ENCODE measurements around the gene ZFYVE21. TPM values are rescaled to one million over a fixed set of nuclear protein-coding genes. Genes with fewer than 3 reads are reported as not detected.

ZFYVE21 gene
- total RNA-seq, 1 experiment from 2014 or later: 36.2 TPM

DNA sequence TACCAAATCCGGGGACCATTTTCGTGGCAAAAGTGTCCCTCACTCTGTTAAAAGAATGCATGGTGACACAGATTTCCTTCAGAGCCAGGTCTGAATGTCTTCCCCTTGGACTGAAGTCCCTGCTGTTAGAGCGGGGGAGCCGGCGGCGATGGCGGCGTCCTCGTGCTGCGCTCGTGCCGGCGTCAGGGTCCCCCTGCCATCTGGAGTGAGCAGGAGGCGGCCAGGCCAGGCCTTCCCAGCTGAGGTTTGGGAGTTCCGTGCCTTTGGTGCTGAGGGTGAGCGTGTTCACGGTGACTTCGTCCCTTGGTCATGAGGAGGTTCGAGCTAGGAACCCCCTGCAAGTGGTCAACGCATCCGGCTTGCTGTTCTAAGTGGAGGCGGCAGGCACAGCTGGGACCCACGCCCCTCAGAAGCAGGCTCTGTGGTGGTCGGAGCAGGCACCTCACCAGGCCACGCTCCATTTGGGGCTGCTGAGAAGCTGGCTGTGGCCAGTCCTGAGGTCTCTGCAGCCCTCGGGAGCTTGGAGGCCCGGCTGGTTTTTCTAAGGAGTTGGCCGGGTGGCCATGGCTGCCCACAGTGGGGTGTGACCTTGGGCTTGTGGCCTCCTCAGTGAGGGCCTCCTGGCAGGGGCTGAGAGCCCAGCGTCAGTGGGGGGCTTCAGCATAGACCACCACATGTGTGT lies 9.5 kb downstream of the ZFYVE21 start:
- DNase-seq (ENCODE audit: low read depth): no peak

DNA sequence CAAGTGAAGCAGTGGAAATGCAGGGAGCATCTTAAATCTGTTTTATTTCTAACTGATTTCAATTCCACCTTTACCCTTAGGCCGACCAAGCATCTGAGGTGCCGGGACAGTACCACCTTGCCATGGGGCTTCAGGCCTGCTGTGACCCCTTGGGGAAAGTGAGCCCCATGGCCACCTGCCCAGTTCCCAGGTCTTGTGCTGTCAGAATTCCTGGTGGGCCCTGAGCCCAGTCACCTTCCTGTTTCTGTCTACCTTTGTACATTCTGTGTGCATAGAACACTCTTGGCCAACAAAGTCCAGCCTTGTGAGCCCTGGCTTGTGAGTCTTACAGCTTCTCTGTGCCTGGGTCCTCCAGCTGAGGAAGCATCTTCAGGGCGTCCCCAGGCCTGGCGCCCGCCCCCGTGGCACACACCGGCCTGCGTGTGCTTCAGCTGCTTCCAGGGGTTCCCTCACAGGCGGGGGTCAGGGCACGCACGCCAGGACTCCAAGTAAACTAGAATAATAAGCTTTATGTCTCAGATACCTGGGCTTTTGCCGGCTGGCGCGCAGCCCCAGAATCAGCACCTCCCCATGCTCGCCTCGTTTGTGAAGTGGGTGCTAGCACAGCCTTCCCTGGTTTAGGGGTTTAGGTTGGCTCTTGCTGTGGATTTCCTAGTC lies 10.3 kb downstream of the ZFYVE21 start:
- DNase-seq (ENCODE audit: low read depth): no peak

DNA sequence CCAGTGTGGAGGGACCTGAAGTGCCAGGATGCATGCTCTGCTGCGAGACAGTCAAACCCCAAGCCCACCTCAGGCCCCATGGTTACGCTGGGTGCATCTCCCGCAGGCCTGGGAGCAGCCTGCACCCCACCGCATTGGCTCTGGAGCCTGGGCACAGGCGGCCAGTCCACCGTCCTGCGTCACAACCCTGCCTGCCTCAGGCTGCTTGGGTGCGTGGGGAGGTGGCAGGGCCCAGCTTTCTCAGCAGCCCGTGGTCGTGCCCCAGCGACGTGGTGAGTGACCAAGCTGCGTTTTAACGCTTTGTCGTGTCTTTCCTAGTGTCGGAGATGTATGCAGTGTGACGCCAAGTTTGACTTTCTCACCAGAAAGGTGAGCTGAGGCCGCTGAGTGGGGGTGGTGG lies 10.9 kb downstream of the ZFYVE21 start:
- DNase-seq (ENCODE audit: low read depth): no peak

DNA sequence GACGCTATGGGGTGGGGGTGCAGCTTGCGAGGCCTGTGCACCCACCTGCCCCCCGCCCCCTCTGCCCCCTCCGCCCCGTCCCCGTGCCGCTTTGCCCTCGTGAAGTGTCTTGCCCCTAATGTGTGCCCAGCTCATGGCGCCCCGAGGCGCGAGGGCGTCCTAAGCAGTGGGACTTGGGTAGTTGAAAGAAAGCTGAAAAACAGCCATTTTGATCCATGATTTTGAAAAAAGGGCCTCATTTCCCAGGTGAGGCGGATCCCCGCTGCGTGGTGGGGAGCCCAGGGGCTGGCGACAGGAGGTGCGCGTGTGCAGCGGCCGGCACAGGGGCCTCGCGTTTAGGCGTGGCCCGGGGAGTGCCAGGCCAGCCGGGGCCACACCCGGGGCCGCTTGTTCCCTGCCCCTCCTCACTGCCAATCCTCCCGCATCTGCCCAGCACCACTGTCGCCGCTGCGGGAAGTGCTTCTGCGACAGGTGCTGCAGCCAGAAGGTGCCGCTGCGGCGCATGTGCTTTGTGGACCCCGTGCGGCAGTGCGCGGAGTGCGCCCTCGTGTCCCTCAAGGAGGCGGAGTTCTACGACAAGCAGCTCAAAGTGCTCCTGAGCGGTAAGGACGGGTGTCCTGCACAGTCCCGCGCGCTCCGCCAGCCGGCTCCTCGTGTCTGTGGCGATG lies 11.8 kb downstream of the ZFYVE21 start:
- DNase-seq (ENCODE audit: low read depth): no peak

DNA sequence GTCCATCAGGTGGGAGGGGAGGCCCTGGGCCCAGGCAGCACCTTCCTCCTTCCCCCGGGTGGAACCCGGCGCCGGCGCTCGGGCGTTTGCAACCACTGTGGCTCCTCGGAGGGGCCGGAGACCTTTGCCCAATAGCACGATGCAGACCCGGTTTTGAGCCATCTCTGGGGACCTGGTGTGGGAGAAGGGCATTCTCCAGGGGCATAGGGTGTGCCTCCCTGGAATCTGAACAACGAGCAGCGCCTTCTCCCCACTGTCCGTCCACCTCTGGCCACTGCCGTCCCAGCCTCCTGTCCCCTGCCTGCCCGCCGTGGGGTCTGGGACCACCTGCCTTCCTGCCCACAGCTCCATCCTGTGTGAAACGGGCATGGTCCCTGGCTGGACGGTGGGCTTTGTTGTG lies 12.5 kb downstream of the ZFYVE21 start:
- no peak for DNase-seq (ENCODE audit: low read depth)

DNA sequence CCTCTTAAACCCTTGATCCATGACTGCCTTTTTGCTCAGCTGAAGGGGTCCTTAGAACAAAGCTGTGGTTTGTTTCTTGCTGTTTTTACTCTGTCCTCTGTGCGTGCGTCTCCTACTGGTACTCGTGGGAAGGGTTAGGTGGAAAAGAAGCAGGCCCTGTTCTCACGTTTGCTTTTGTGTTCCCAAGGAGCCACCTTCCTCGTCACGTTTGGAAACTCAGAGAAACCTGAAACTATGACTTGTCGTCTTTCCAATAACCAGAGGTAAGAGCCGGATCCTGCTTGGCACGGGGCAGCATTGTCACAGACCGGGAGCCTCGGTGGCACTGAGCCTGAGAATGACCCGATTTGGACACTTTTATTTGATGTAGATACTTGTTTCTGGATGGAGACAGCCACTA lies 13.1 kb downstream of the ZFYVE21 start:
- DNase-seq (ENCODE audit: low read depth): no peak

DNA sequence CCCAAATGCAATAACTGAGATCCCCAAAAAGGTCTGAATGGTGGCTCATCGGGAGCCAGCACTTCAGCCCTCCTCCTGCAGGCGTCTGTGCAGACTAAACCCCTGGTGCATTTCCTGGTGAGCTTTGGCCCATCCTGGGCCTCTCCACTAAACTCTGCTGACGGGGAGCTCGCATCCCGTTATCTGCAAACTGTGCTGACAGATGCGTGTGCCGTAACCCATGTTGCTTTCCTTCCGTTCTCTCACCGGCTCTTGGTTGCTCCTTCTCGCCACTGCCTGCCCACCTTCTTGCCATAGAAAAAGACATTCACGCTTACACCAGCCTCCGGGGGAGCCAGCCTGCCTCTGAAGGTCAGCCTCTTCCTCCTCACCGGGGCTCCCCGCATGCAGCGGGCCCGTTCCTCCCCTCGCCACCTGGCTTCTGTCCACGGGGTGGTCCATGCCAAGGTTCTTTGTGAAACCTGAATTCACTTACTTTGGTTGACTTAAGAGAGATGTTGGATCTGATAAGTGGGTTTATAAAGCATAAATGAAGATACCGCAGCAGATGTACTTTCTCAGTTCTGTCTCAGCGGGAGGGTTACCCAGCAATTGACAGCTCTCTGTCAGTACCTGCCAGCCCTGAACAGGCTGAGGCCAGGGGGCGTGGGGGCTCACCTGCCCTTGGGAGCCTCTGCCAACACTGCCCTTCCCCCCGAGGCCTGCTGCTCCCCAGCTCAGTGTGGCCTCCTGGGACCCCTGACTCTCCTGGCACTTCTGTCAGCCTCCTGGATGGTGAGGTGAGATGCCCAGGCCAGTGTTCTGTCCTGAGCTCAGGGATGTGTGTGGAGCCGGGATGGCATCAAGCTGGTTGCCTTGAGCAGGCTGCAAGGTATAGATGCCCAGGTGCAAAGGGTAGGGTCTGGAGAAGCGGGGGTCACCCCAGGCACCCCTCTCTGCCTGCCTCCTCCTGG lies 14.2 kb downstream of the ZFYVE21 start:
- DNase-seq (ENCODE audit: low read depth): no peak

DNA sequence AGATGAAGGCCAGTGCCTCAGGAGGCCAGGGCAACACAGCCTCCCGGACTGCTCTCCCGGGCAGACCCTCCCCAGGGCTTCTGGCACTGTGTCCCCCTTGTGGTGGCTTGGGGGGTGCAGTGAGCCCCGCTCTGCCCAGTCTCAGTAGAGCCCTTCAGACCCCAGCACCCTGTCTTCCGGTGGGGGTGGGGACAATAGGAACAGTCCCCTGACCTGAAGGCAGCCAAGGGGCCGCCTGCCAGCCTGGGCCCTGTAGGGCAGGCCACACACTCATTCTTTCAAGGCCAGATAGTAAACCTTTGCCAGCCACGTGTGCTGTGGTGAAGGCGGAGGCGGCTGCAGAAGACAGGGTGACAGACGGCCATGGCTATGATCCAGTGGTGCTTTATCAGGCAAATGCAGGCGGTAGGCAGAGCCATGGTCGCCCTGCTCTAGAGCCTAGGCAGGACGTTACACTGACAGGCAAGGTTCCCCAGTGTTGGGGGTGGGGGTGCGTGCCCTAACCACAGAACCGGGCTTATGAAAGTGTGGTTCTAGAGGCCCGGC lies 15.0 kb downstream of the ZFYVE21 start:
- no peak for DNase-seq (ENCODE audit: low read depth)

DNA sequence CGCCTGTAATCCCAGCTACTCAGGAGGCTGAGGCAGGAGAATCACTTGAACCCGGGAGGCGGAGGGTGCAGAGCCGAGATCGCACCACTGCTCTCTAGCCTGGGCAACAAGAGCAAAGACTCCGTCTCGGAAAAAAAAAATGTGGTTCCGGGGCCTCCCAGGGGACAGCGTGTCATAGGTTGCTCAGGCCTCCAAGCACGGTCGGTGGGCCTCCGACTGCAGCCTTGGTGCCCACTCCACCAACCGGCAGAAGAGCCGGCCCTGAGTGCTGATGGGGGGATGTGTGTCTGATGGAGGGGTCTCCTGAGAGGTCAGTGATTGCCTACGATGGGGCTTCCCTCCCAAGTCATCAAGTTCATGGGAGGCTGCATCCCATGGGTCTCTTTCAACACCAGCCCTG lies 15.9 kb downstream of the ZFYVE21 start:
- no peak for DNase-seq (ENCODE audit: low read depth)

DNA sequence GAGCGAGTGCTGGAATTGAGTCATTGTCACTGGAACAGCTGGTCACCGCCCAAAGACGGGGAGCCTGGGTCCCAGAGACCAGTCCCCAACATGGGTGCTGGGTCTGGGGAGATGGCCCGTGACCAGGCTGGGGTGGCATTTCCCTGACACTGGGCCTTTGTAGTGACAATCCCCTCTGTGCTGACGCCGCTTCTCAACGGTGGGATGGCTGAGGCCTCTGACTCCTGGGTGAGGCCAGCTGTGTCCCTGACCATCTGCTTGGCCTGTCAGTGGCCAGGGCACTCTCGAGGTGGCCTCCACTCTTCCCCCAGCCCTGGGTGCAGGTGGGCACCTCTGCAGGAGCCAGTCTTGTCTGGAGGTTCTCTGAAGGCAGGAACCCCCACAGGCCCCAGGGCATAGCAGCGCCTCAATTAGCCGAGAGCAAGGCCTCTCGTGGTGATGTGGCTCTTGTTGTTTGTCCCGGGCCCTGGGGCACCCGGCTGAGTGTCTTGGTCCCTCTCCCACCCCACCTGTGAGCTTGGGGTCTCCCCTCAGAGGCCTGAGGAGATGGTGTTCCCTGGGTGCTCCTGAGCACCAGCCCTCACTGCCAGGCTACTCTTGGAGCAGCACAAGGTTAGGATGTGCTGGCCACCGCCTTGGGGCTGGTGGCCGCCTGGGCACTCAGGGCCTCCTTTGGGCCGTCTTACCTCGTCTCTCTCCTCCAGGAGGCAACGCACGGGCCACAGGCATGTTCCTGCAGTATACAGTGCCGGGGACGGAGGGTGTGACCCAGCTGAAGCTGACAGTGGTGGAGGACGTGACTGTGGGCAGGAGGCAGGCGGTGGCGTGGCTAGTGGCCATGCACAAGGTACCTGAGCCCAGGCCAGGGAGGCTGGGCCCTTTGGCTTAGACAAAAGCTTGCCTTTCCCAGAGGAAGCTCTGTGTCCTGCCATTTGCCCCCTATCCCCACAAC lies 16.6 kb downstream of the ZFYVE21 start:
- DNase-seq (ENCODE audit: low read depth): no peak

DNA sequence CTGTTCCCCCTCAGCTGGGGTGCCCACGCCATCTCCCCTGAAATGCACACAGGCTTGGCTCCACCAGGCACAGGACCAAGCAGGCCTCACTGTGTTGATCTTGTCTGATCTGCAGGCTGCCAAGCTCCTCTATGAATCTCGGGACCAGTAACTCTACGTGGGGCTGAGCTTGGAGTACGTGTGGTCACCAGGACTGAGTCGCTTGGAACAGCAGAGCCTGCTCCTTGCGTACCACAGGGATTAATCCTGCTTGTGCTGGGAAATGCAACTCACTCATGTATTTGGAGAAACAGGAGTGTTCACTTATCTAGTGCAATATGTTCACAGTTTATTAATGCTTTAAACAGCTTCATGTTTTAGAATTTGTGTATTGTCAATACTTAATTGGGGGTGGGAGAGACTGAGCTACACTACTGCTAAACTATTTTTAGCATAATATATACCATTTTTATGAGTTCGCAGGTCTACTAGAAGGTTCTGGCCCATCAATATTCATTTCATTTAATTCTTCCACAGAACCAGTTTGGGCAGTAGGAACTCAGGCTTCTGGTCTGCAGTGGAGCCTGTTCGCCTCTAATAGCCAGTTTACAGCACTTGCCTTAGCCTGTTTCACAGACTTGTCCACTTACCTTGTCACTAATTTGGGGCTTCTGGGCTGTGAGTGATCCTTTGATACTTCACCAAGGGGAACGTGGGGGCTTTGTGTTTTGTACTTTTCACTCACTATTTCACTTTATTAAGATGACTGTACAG lies 17.4 kb downstream of the ZFYVE21 start:
- peak; percentile 5 for DNase-seq (ENCODE audit: low read depth)

DNA sequence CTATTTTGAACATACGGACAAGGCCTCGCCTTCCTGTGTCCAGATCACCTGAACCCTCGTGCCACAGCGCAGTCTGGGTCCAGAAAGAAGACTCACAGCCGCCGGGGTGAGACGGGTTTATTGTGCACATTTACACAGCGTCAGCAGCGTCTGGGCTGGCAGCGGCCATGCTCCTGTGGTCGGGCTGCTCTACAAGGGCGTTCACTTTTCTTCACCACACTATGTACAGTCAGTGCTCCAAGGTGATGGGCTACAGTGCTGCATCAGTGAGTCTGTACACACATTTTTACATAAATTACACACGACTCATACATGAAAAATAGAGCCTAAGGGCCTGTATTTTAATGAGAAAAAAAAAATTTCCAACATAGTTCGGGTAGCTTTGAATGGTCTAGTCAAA lies 18.0 kb downstream of the ZFYVE21 start:
- peak; percentile 30 for DNase-seq (ENCODE audit: low read depth)

DNA sequence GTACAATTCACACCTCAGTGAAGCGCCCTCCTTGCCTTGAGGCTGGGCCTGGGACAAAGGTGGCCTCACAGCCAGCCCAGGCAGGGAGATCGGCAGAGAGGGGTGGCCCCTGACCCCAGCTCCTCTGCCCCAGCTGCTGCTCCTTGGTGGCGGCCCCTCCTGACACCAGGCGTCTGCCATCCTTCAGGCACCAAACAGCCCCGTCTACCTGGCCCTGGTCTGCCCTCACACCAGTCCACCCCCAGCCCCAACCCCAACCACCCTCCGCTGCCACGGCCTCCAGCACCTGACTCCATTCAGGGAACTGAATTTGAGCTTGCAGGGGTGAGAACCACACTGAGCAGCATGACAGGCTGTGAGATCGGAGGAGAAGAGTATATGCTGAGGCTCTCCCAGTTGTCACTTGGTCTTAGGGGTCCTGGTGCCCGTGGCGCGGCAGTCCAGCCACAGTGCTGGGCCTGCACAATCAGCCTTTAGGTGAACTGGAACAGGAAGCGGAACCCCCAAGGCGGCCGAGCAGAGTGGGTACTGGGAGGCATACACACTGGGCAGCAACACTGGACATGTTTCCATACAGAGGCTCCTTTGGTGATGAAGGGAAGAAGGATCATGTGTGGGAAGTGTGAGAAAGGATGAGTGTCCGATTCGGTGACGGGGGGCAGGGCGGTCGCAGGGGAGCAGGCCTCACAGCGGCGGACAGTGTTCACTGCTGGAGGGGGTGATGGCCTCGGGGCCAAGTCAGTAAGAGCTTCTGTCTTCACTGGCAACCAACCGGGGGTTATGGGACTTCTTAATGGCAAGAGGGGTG lies 18.7 kb downstream of the ZFYVE21 start:
- DNase-seq (ENCODE audit: low read depth): no peak

DNA sequence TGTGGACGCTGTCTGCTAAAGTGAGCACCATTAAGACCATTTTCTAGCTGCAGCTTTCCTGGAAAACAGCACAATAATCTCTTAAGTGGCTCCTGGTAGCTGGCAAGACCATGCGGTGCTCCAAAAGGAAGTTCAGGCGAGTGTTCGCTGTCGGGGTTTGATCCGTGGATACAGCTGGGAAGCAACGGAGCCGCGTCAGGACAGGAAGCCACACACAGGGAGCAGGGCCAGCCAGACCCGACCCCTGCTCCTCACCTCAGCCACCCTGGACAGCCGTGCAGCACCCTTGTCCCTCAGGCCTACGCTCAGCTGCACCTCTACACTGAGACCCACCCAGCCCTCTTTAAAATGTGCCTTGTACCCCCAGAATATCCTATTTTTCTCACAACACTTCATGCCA lies 19.4 kb downstream of the ZFYVE21 start:
- no peak for DNase-seq (ENCODE audit: low read depth)

DNA sequence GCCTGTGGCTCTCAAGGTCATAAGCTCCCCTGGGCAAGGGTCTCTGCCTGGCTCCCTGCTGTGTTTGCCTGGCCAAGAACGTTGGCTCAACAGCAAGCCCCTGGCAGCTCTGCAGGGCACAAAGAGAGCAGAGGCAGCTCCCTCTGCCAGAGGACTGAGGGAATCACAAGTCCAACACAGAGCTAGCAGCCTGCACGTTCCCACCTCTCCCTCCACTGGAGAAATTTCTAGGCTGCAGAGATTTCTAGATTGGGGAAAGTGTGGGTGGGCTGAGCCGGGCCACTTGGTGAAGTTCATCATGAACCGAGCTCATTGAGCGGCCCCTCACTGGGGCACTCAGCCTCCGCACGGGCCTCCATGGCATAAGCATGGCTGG lies 19.8 kb downstream of the ZFYVE21 start:
- DNase-seq (ENCODE audit: low read depth): no peak

DNA sequence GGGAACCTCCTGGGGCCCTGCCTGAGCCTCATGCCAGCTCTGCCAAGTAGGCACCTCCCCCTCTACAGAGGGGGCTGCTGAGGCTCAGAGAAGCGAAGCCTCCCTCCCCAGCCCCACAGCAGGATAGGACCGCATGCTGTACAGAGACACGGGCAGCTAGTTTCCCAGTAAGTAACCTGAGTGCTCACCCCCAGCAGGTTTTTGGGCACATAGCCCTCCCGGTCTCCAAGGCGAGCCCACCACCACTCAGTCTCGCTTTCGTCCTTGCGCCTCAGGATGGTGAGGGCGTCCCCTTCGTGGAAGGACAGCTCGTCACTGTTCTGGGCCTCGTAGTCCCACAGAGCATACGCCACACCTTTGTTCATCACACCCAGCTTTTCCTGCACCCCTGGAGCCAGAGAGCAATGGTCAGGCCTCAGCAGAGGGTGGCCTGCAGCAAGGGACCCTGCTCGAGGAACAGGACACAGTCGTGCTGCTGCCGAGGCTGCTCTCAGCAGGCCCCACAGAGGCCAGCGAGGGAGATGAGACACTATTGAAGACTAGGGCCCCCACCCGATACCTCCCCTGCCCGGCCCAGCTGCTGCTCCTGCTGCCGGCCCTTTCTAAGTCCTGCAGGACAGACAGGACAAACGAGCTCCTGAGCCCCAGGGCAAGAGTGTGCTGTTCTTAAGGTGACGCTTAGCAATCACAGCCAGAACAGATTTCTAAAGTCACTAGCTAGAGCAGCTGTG lies 20.4 kb downstream of the ZFYVE21 start:
- no peak for DNase-seq (ENCODE audit: low read depth)

DNA sequence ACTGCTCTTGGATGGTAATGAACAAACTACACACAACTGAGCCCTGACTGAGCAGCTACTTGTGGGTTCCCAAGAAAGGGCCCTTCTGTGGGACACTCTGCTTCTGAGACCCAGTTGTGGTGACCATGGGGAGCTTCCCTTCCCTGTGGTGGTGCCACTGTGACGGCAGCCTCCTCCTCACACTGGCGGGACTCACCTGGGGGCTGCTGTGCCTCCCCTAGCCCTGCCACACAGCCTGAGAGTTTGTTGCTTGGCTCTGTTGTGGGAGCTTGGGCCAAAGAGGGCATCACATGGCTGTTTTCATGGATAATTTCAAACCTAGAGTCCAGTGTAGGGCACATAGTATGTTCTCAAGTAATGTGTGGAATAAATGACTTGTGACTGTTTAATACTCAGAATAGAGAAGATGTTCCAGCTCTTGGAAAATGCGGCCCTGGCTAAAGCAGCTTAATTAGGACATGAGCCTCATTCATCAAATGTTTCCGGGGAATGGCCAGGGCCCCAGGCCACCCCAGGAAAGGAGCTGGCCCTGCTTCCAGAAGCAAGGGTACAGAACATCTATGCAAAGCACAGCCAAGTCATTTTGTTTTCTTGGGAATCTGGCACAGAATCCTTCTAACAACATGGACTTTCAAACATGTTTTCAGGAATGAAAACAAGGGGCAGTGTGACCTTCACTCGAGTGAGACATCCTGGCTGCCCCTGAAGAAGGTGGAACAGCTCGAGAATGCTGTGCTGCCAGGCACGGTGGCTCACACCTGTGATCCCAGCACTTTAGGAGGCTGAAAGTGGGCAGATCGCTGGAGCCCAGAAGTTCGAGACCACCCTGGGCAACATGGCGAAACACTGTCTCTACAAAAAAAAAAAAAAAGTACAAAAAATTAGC lies 21.2 kb downstream of the ZFYVE21 start:
- DNase-seq (ENCODE audit: low read depth): no peak

All from LHCN-M2 (cell line).